HG02884 (cell line): ENCODE measurements around the gene TBC1D17.

Experiments used
- ATAC-seq: cut with Tn5 transposase; IDR thresholded peaks from one replicate; pipeline ENCODE4 v1.9.1; 2021; ENCODE audit warnings: mild to moderate bottlenecking, moderate library complexity; ENCODE audit not compliant: unreplicated experiment

The TBC1D17 gene

GRCh38 chr19:49933643-49934042 is 56.1 kb downstream of the TBC1D17 start:
- ATAC-seq: no peak

DNA sequence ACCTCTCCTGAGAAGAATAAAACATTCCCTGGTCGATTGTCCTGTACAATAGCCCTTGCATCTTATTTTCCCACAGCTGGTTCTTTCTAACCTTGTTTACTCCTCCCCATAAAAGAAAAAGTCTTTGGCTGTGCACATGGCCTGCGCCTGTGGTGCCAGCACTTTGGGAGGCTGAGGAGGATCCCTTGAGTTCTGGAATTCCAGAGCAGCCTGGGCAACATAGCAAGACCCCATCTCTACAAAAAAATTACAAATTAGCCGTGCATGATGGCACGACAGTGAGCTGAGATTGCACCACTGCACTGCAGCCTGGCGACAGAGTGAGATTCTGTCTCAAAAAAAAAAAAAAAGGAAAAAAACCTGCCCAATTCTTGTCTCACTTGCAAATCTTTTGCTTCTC is 59.0 kb downstream of the TBC1D17 start:
- ATAC-seq: no peak

GRCh38 chr19:49937750-49938381 is 60.4 kb downstream of the TBC1D17 start:
- ATAC-seq: no peak
